GM19239 (cell line): ENCODE results near the gene SMG9.
"Not testable (repeated sequence)": the region's sequence is repeated elsewhere in the genome, so short reads cannot be mapped to it uniquely, and the experiment has no call there.

Experiments used
- DNase-seq: peaks from one replicate; pipeline ENCODE4 v3.0.0; 2011; ENCODE audit warnings: low spot score; ENCODE audit not compliant: insufficient read length
- FAIRE-seq: peaks from 2 replicates; lab custom pipeline; 2011; peaks lifted over from hg19 to GRCh38; lab: Jason Lieb, UNC

SMG9 gene

GRCh38 chr19:43699506-43700394 is 55.0 kb downstream of the SMG9 start:
- FAIRE-seq, result no peak

GRCh38 chr19:43697295-43697694 is 57.5 kb downstream of the SMG9 start:
- no peak for DNase-seq
- no peak for FAIRE-seq

More at GRCh38 chr19:43699506-43700394, 55.0 kb downstream of the SMG9 start:
- no peak for DNase-seq

- DNase-seq, result no peak
- FAIRE-seq, result no peak
Measured at GRCh38 chr19:43695985-43696704, 58.6 kb downstream of the SMG9 start.

GRCh38 chr19:43694553-43694952 is 60.2 kb downstream of the SMG9 start:
- no peak for DNase-seq
- no peak for FAIRE-seq

GRCh38 chr19:43692877-43693276 is 61.9 kb downstream of the SMG9 start:
- FAIRE-seq (no peak), DNase-seq (no peak)

- no peak for DNase-seq
- no peak for FAIRE-seq
Measured at GRCh38 chr19:43692385-43692784, 62.4 kb downstream of the SMG9 start.

- FAIRE-seq (no peak), DNase-seq (no peak)
Measured at GRCh38 chr19:43691755-43692154, 63.0 kb downstream of the SMG9 start.

- no peak for DNase-seq
- FAIRE-seq, result no peak
Measured at GRCh38 chr19:43690890-43691289, 63.9 kb downstream of the SMG9 start.

- no peak for FAIRE-seq
- no peak for DNase-seq
Measured at GRCh38 chr19:43690444-43690843, 64.3 kb downstream of the SMG9 start.

GRCh38 chr19:43688059-43688701 is 66.6 kb downstream of the SMG9 start:
- DNase-seq (no peak), FAIRE-seq (no peak)

GRCh38 chr19:43687660-43687997 is 67.1 kb downstream of the SMG9 start:
- DNase-seq (no peak), FAIRE-seq (no peak)

- FAIRE-seq, result no peak
Measured at GRCh38 chr19:43684326-43684725, 70.4 kb downstream of the SMG9 start.

GRCh38 chr19:43683905-43684304 is 70.9 kb downstream of the SMG9 start:
- FAIRE-seq (no peak), DNase-seq (no peak)

More at GRCh38 chr19:43684326-43684725, 70.4 kb downstream of the SMG9 start:
- DNase-seq, result no peak

GRCh38 chr19:43682824-43683661 is 71.7 kb downstream of the SMG9 start:
- FAIRE-seq, result no peak
- DNase-seq, result no peak

GRCh38 chr19:43682269-43682668 is 72.5 kb downstream of the SMG9 start:
- not testable (repeated sequence) for FAIRE-seq, DNase-seq

- DNase-seq (no peak), FAIRE-seq (no peak)
Measured at GRCh38 chr19:43681821-43682220, 72.9 kb downstream of the SMG9 start.

GRCh38 chr19:43678512-43679261 is 76.1 kb downstream of the SMG9 start:
- FAIRE-seq, result no peak
- DNase-seq, result no peak
